Stimulated activated CD8-positive, alpha-beta memory T cell treated with anti-CD3 and anti-CD28 coated beads, Interleukin-7, amount 100 ng/mL, for 24 hours (primary cell): Measurements from ENCODE around the gene SYT4.

Experiments used
- DNase-seq: peaks from one replicate; pipeline ENCODE4 v3.0.0-alpha.2; 2020; ENCODE audit warnings: low read depth

Gene SYT4

GRCh38 chr18:43220691-43221090 lies 56.6 kb downstream of the SYT4 start:
- no peak for DNase-seq
